ENCODE data around the gene ALG11. TPM values are rescaled to one million over a fixed set of nuclear protein-coding genes. Genes with fewer than 3 reads are reported as not detected.
"Not testable (repeated sequence)": the region's sequence is repeated elsewhere in the genome, so short reads cannot be mapped to it uniquely, and the experiment has no call there.

Gene ALG11
- total RNA-seq, 1 donor from 2014 or later, result 28.6 TPM

DNA sequence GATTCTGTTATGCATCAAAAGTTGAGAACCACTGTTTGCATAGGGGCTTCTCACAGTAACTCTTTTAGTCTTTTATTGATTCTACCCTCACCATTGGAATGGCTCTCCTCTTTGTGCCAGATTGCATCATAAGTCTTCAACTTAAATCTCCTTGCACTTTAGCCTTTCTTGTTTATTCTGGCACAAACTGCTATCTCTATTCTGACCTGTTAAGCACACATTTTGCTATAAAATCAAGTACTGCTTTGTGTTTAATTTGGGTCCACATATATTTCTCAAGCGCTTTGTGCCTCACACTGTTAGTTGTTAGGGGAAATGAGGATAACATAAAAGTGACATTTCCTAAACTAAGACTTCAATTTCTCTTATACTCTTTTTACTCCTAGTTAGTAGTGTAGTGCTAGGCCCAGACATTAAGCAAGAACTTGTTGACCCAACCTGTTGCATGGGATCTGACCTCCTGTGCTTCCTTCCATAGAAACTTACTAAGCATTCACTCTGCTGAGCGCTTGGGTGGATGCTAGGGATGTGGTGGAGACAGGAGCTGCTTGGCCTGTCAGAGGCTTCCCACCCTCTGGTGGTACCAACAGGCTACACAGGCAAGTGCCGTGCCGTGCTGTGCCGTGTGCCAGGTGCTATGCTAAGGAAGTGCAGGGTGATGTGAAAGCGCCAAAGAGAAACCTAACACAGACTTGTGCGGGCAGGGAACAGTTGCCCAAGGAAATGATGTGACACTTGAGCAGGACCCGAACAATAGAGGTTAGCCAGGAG is 13.5 kb downstream of the ALG11 start:
- H3K27ac Mint-ChIP-seq, result no peak overlapping the region
- no peaks in the 10 kb centered on the region for H3K27me3 Mint-ChIP-seq (ENCODE audit: insufficient read depth)
- H3K4me3 Mint-ChIP-seq, result no peak overlapping the region
- DNase-seq (ENCODE audit: low spot score), result no peak
- H3K36me3 Mint-ChIP-seq (ENCODE audit: low read depth), result peaks cover 62% of the 10 kb centered on the region
- peaks cover 14% of the 10 kb centered on the region for H3K4me1 Mint-ChIP-seq (ENCODE audit: low read depth)
- peaks cover 5% of the 10 kb centered on the region for H3K9me3 Mint-ChIP-seq
- intact Hi-C loops (cut with micrococcal nuclease), result no loop called here

DNA sequence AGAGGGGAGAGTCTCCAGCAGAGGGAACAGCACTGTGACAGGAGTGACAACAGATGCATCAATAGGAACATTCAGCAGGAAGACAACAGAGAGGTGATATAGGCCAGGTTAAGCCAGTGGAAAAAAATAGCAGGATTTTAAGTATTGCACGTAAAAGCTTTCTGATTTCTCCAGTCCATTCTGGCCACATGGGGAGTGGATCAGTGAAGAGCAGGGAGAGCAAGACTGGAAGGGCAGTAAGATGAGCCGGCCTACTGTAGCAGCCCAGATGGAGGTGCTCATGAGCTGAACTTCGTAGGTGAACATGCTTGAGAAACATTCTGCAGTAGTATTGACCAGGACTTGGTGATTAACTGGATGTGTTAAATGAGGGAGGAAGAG is 14.0 kb downstream of the ALG11 start:
- Mint-ChIP-seq H3K27me3 (ENCODE audit: insufficient read depth) (no peaks in the 10 kb centered on the region), H3K4me3 (no peak overlapping the region), H3K36me3 (ENCODE audit: low read depth) (peaks cover 58% of the 10 kb centered on the region), H3K9me3 (peaks cover 5% of the 10 kb centered on the region), H3K27ac (no peak overlapping the region), H3K4me1 (ENCODE audit: low read depth) (peaks cover 14% of the 10 kb centered on the region)
- DNase-seq (ENCODE audit: low spot score), result no peak
- intact Hi-C loops (cut with micrococcal nuclease), result no loop called here

DNA sequence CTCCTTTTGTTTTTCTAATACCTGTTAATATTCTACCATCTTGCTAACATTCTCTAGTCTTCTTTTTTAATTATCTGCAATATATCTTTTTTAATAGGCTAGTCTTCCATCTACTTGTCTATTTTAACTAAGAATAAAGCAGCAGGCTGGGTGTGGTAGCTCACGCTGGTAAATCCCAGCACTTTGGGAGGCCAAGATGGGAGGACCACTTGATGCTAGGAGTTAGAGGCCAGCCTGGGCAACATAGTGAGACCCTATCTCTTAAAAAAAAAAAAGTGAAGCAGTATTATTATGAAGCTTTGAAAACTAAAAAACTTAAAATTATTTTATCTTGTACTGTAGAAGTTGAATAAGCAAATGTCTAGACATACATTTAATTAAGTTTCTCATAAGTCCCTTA is 15.6 kb downstream of the ALG11 start:
- Mint-ChIP-seq H3K9me3 (peaks cover 5% of the 10 kb centered on the region), H3K4me3 (no peak overlapping the region), H3K36me3 (ENCODE audit: low read depth) (peaks cover 50% of the 10 kb centered on the region), H3K4me1 (ENCODE audit: low read depth) (peaks cover 14% of the 10 kb centered on the region), H3K27ac (no peak overlapping the region), H3K27me3 (ENCODE audit: insufficient read depth) (no peaks in the 10 kb centered on the region)
- DNase-seq (ENCODE audit: low spot score), result no peak
- intact Hi-C loops (cut with micrococcal nuclease), result no loop called here

DNA sequence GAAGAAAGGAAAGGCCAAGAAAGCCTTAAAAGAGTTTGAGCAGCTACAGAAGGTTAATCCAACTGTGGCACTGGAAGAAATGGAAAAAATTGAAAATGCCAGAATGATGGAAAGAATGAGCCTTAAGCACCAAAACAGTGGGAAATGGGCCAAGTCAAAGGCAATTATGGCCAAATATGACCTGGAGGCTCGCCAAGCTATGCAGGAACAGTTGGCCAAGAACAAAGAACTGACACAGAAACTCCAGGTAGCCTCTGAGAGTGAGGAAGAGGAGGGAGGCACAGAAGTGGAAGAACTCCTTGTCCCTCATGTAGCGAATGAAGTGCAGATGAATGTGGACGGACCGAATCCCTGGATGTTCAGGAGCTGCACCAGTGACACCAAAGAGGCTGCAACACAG is 17.4 kb downstream of the ALG11 start:
- H3K27ac Mint-ChIP-seq, result no peak overlapping the region
- DNase-seq (ENCODE audit: low spot score), result no peak
- intact Hi-C loops (cut with micrococcal nuclease), result no loop called here
- no peak overlapping the region for H3K4me3 Mint-ChIP-seq
- no peaks in the 10 kb centered on the region for H3K27me3 Mint-ChIP-seq (ENCODE audit: insufficient read depth)
- H3K9me3 Mint-ChIP-seq, result peaks cover 5% of the 10 kb centered on the region
- peaks cover 14% of the 10 kb centered on the region for H3K4me1 Mint-ChIP-seq (ENCODE audit: low read depth)
- peaks cover 43% of the 10 kb centered on the region for H3K36me3 Mint-ChIP-seq (ENCODE audit: low read depth)

DNA sequence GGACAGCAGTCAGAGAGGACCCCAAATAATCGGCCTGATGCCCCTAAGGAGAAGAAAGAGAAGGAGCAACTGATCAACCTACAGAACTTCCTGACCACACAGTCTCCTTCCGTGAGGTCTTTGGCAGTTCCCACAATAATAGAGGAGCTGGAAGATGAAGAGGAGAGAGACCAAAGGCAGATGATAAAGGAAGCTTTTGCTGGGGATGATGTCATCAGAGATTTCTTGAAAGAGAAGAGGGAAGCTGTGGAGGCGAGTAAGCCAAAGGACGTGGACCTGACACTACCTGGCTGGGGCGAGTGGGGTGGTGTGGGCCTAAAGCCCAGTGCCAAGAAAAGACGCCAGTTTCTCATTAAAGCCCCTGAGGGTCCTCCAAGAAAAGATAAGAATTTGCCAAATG is 18.2 kb downstream of the ALG11 start:
- DNase-seq (ENCODE audit: low spot score); intact Hi-C loops (cut with micrococcal nuclease); H3K9me3 Mint-ChIP-seq; H3K27me3 Mint-ChIP-seq (ENCODE audit: insufficient read depth); H3K27ac Mint-ChIP-seq; H3K4me3 Mint-ChIP-seq: not testable (repeated sequence)
- Mint-ChIP-seq H3K4me1 (ENCODE audit: low read depth) (peaks cover 14% of the 10 kb centered on the region), H3K36me3 (ENCODE audit: low read depth) (peaks cover 37% of the 10 kb centered on the region)

DNA sequence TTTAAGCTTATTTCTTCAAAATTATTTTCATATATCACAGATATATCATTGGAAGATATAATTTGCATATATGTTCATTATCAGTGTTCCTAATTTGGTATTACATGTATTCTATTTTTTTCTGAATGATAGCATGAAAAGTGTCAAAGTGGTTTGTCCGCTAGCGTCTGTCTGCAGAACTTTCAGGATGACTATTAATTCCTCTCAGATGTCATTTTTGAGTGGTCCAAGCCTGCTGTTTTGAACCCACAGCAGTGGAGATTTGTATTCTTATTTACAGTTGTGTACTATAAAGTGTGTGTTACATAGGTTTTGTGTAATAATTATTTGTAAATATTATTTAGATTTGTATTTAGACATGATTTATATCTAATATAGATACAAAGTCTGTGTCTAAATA is 20.8 kb downstream of the ALG11 start:
- Mint-ChIP-seq H3K27me3 (ENCODE audit: insufficient read depth) (no peaks in the 10 kb centered on the region), H3K9me3 (no peaks in the 10 kb centered on the region), H3K27ac (no peak overlapping the region), H3K4me3 (no peak overlapping the region), H3K4me1 (ENCODE audit: low read depth) (no peaks in the 10 kb centered on the region), H3K36me3 (ENCODE audit: low read depth) (peaks cover 18% of the 10 kb centered on the region)
- intact Hi-C loops (cut with micrococcal nuclease), result no loop called here
- no peak for DNase-seq (ENCODE audit: low spot score)

DNA sequence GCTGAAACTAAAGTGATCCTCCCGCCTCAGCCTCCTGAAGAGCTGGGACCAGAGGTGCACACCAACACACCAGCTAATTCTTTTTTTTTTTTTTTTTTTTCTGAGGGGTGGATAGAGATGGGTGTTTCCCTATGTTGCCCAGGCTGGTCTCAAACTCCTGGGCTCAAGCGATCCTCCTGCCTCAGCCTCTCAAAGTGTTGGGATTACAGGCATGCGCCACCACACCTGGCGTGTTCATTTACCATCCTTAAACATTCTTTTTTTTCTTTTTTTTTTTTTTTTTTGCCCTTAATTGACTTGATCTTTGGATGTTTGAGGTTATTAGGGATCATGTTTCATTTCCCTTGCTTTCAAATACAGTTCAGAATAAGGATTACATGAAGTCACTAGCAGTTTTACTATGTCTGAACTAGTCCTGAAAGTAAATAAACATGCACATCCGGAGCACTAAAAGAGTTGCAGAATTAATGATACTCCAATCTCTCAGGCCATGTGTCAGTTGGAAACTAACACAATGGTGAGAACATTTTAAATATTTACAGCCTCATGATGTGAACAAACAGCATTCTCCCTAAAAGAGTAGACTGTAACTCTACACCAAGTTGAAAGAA is 22.5 kb downstream of the ALG11 start:
- Mint-ChIP-seq H3K36me3 (ENCODE audit: low read depth) (peaks cover 8% of the 10 kb centered on the region), H3K9me3 (no peaks in the 10 kb centered on the region)

DNA sequence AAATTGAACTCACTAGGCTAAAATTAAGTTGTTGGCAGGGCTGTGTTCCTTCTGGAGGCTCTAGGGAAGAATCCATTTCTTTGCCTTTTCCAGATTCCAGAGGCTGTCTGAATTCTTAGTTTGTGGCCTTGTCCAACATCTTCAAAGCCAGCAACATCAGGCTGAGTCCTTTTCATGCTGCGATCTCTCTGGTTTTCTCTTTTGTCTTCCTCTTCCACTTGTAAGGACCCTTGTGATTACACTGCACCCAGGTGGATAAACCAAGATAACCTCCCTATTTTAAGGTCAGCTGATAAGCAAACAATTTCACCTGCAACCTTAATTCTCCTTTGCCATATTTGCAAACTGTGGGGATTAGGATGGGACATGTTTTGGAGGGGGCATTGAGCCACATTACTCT is 23.8 kb downstream of the ALG11 start:
- Mint-ChIP-seq H3K4me3 (no peak overlapping the region), H3K4me1 (ENCODE audit: low read depth) (no peaks in the 10 kb centered on the region), H3K9me3 (peaks cover 4% of the 10 kb centered on the region), H3K27ac (no peak overlapping the region), H3K27me3 (ENCODE audit: insufficient read depth) (no peaks in the 10 kb centered on the region), H3K36me3 (ENCODE audit: low read depth) (peaks cover 1% of the 10 kb centered on the region)
- DNase-seq (ENCODE audit: low spot score), result no peak
- intact Hi-C loops (cut with micrococcal nuclease), result no loop called here

More for the DNA sequence above, 22.5 kb downstream of the ALG11 start:
- Mint-ChIP-seq H3K4me3 (no peak overlapping the region), H3K27me3 (ENCODE audit: insufficient read depth) (no peaks in the 10 kb centered on the region), H3K27ac (no peak overlapping the region), H3K4me1 (ENCODE audit: low read depth) (no peaks in the 10 kb centered on the region)
- intact Hi-C loops (cut with micrococcal nuclease), result no loop called here
- no peak for DNase-seq (ENCODE audit: low spot score)

DNA sequence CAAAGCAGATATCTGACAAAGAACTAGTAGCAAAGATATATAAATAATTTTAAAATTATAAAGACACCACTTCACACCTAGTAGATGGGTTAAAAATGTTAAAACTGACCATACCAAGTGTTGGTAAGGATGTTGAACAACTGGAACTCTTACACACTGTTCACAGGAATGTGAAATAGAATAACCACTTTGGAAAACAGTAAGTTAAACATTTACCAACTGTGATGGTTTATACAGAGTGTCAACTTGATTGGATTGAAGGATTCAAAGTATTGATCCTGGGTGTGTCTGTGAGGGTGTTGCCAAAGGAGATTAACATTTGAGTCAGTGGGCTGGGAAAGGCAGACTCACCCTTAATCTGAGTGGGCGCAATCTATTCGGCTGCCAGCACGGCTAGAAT is 31.5 kb downstream of the ALG11 start:
- H3K4me1 Mint-ChIP-seq (ENCODE audit: low read depth), result no peaks in the 10 kb centered on the region
- H3K4me3 Mint-ChIP-seq, result no peak overlapping the region
- H3K27me3 Mint-ChIP-seq (ENCODE audit: insufficient read depth), result peaks cover 2% of the 10 kb centered on the region
- H3K27ac Mint-ChIP-seq, result no peak overlapping the region
- H3K9me3 Mint-ChIP-seq, result peaks cover 9% of the 10 kb centered on the region
- intact Hi-C loops (cut with micrococcal nuclease), result no loop called here
- no peak for DNase-seq (ENCODE audit: low spot score)
- no peaks in the 10 kb centered on the region for H3K36me3 Mint-ChIP-seq (ENCODE audit: low read depth)

DNA sequence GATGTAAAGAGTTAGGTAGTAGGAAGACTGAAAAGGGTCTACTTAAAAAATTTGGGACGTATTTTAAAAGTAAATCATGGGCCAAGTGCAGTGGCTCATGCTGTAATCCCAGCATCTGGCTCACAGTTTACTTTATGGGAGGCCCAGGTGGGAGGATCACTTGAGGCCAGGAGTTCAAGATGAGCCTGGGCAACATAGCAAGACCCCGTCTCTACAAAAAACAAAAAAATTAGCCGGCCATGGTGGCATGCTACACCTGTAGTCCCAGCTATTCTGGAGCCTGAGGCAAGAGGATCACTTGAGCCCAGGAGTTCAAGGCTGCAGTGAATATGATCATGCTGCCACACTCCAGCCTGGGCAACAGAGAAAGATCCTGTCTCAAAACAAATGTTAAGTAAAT is 35.3 kb downstream of the ALG11 start:
- no peaks in the 10 kb centered on the region for H3K9me3 Mint-ChIP-seq
- H3K4me1 Mint-ChIP-seq (ENCODE audit: low read depth), result no peaks in the 10 kb centered on the region
- H3K27ac Mint-ChIP-seq, result no peak overlapping the region
- DNase-seq (ENCODE audit: low spot score), result no peak
- no peaks in the 10 kb centered on the region for H3K36me3 Mint-ChIP-seq (ENCODE audit: low read depth)
- H3K4me3 Mint-ChIP-seq, result no peak overlapping the region
- intact Hi-C loops (cut with micrococcal nuclease), result no loop called here
- H3K27me3 Mint-ChIP-seq (ENCODE audit: insufficient read depth), result peaks cover 6% of the 10 kb centered on the region

DNA sequence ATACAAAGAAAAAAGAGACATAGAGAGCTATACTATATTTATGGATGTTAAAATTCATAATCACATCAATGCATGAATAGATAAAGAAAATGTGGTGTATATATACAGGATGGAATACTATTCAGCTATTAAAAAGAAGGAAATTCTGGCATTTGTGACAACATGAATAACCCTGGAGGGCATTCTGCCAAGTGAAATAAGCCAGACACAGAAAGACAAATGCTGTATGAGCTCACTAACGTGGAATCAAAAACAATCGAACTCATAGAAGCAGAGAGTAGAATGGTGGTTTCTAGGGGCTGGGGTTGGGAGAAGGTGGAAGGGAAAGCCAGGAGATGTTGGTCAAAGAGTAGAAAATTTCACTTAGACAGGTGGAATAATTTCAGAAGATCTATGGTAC is 36.3 kb downstream of the ALG11 start:
- peaks cover 3% of the 10 kb centered on the region for H3K9me3 Mint-ChIP-seq
- no peak overlapping the region for H3K4me3 Mint-ChIP-seq
- DNase-seq (ENCODE audit: low spot score), result no peak
- H3K36me3 Mint-ChIP-seq (ENCODE audit: low read depth), result no peaks in the 10 kb centered on the region
- intact Hi-C loops (cut with micrococcal nuclease), result no loop called here
- no peak overlapping the region for H3K27ac Mint-ChIP-seq
- H3K27me3 Mint-ChIP-seq (ENCODE audit: insufficient read depth), result peaks cover 6% of the 10 kb centered on the region
- H3K4me1 Mint-ChIP-seq (ENCODE audit: low read depth), result no peaks in the 10 kb centered on the region

DNA sequence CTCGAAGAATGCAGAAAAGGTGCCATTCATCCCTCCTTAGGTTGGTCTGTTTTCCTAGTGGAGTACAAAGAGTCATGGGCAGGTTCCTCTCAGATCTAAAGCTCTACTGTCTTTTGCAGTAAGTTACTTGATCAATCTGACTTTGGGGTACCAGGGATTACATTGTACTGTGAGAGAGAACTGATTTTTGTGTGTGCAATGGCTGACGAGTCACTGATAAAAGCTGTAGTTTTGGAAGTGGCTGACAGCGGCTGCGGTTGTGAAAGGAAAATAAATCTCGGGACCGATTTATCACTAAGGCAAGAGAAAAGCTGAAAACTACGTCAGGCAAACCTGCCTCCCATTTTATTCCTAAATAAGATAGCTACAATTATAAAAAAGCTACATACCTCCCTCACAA is 39.2 kb downstream of the ALG11 start:
- H3K27ac Mint-ChIP-seq, result no peak overlapping the region
- no peak for DNase-seq (ENCODE audit: low spot score)
- no peak overlapping the region for H3K4me3 Mint-ChIP-seq
- H3K4me1 Mint-ChIP-seq (ENCODE audit: low read depth), result no peaks in the 10 kb centered on the region
- peaks cover 5% of the 10 kb centered on the region for H3K27me3 Mint-ChIP-seq (ENCODE audit: insufficient read depth)
- intact Hi-C loops (cut with micrococcal nuclease), result no loop called here
- peaks cover 5% of the 10 kb centered on the region for H3K9me3 Mint-ChIP-seq
- H3K36me3 Mint-ChIP-seq (ENCODE audit: low read depth), result no peaks in the 10 kb centered on the region

DNA sequence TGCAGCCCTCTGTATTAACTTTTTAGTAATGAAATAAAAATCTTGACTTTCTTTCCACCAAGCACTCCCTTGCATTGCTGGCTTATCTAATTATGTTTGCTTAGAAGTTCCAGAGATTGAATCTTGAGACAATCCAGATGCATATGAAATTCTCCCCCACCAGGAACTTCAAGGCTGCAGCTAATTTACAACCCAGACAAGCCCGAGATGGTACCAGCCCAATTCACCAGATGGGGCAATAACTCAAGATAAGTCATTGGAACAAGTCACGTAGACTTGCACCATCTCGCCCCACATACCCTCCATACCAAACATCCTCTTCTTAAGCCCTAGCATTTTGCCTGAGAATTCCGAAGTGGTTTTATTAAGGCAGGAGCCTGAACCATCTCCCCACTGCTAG is 41.3 kb downstream of the ALG11 start:
- H3K9me3 Mint-ChIP-seq, result peaks cover 5% of the 10 kb centered on the region
- no peaks in the 10 kb centered on the region for H3K36me3 Mint-ChIP-seq (ENCODE audit: low read depth)
- H3K4me3 Mint-ChIP-seq, result no peak overlapping the region
- peaks cover 5% of the 10 kb centered on the region for H3K27me3 Mint-ChIP-seq (ENCODE audit: insufficient read depth)
- intact Hi-C loops (cut with micrococcal nuclease), result no loop called here
- H3K4me1 Mint-ChIP-seq (ENCODE audit: low read depth), result no peaks in the 10 kb centered on the region
- no peak for DNase-seq (ENCODE audit: low spot score)
- no peak overlapping the region for H3K27ac Mint-ChIP-seq

Measured in activated T-helper 1 cell treated with anti-CD3 and anti-CD28 coated beads, Interleukin-12 subunit alpha, Interleukin-12 subunit beta, Interleukin-2, Interleukin-4 antibody, amounts not matched to agents 30 ng/mL and 10 ng/mL and 1 ng/mL, durations not matched to agents 14 hours and 24 hours and 36 hours (primary cell).